H7 (cell line): Measurements from ENCODE around the gene TOR4A. TPM values are rescaled to one million over a fixed set of nuclear protein-coding genes. Genes with fewer than 3 reads are reported as not detected.

Experiments
- DNase-seq: peaks from one replicate; pipeline ENCODE4 v3.0.0; 2012
- H3K27me3 ChIP-seq: 2 replicates; pipeline ENCODE4 v1.6.0; 2011; ENCODE audit warnings: mild to moderate bottlenecking, low read length; ENCODE audit not compliant: control insufficient read depth, insufficient read depth
- H3K36me3 ChIP-seq: replicated peaks from 2 replicates; pipeline ENCODE4 v1.5.1; 2011; ENCODE audit warnings: low read length; ENCODE audit not compliant: control insufficient read depth, insufficient read depth
- H3K4me3 ChIP-seq: 2 replicates; pipeline ENCODE4 v1.5.1; 2011; ENCODE audit warnings: low read depth, mild to moderate bottlenecking, control low read depth, low read length, moderate library complexity; ENCODE audit not compliant: insufficient read depth
- total RNA-seq: library from RNA; depleted of rRNA; stranded (reverse); fragments of >200 nt; shearing (Covaris generic); gene quantifications from 2 replicates; pipeline ENCODE4 v1.2.3, GENCODE V29; 2014

TOR4A gene
- total RNA-seq, 1 experiment from 2014 or later: 21.3 TPM

GRCh38 chr9:137244486-137245449 is 32.8 kb upstream of the TOR4A start:
- Histone ChIP-seq H3K27me3 (no peaks in the 10 kb centered on the region), H3K36me3 (peaks cover 15% of the 10 kb centered on the region), H3K4me3 (0 out of 2 replicates have a peak overlapping the region, but pooled peaks have one; percentile 3)
- peak; percentile 87 for DNase-seq

DNA sequence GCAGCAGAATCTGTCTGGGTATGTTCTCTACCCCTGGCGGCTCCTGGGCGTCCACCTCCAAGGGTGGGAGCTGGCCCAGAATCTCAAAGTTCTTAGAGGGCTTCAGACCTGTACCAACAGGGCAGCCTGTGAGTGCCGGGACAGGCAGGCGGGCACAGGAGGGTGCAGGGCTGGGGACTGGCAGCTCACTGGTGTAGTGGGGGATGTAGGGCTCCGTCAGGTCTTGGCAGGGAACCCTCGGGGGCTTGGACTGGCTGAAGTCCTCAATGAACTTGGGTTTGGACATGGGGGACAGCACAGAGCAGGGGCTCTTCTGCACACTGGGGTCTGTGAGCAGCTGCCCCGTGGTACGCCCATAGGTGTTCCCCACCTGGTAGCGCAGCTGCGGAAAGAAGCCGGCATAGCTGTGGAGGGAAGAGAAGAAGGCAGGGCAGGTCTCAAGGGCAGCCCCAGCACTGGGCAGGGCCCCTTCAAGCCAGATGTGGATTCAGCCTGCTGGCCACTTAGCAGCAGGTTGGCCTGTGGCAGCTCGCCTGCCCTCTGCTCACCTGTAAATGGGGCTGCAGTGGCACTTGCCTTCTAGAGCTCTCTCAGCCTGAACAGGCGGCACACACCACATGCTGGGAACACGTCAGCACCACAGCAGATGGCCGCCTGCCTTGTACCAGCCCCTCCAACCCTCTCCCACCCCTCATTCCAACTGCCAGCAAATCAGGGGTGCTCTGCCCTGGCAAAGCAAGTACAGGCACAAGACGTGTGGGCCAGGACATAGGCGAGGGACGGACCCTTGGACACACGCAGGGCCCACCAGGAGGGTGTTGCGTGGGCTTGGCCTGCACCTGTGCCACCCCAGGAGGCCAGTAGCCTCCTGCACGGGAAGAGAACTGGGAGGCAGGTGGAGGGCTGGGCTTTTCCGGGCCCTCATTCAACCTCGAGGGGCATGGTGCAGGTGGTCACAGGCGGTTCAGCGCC is 31.8 kb upstream of the TOR4A start:
- peak; percentile 62 for DNase-seq
- H3K27me3 ChIP-seq: no peaks in the 10 kb centered on the region
- peaks cover 15% of the 10 kb centered on the region for H3K36me3 ChIP-seq
- H3K4me3 ChIP-seq: no peak overlapping the region

DNA sequence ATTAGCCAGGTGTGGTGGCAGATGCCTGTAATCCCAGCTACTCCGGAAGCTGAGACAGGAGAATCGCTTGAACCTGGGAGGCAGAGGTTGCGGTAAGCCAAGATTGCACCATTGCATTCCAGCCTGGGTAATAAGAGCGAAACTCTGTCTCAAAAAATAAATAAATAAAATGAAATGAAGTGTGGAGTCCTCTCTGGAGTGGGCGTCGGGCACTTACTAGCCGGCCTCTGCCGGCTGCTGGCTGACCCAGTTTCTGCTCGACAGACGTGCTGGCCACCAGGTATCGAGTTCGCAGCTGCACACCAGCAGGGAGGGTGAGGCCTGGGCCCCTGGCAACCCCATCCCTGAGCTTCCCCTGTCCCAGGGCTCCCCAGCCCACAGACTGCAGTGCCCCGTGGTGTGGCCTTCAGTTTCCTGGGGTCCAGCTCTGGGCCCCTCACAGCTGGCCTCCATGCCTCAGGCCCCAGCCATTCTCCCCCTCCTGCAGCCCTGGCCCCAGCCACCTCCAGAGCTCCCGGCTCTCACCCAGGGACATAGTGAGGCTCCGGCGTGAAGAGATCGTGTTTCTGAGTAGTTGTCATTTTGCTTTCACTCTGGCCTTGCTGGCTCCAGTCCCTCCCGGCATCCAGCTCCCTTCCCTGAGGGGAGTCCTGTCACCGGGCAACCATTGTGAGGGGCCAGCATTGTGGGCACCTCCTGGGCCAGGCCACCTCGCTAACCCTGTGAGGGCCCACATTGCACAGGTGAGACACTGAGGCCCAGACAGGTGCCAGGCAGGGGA is 30.2 kb upstream of the TOR4A start:
- no peak overlapping the region for H3K4me3 ChIP-seq
- H3K36me3 ChIP-seq: peaks cover 10% of the 10 kb centered on the region
- no peaks in the 10 kb centered on the region for H3K27me3 ChIP-seq
- no peak for DNase-seq

- Histone ChIP-seq H3K4me3 (no peak overlapping the region), H3K27me3 (no peaks in the 10 kb centered on the region), H3K36me3 (peaks cover 5% of the 10 kb centered on the region)
- no peak for DNase-seq
Observed at GRCh38 chr9:137247916-137248175, 29.7 kb upstream of the TOR4A start.

GRCh38 chr9:137250329-137251193 is 27.0 kb upstream of the TOR4A start:
- no peak overlapping the region for H3K4me3 ChIP-seq
- no peaks in the 10 kb centered on the region for H3K36me3 ChIP-seq
- peaks cover 2% of the 10 kb centered on the region for H3K27me3 ChIP-seq
- peak; percentile 70 for DNase-seq

GRCh38 chr9:137251194-137251461 is 26.4 kb upstream of the TOR4A start, which contains the start of gene STPG3:
Gene STPG3, plus strand, starts transcription at chr9:137251286. Its CDS starts 1 bp downstream, at chr9:137251287.
- peaks cover 2% of the 10 kb centered on the region for H3K27me3 ChIP-seq
- no peak within 1 kb of the TSS for H3K4me3 ChIP-seq
- DNase-seq: no peak
- peaks cover 2% of the 10 kb centered on the region for H3K36me3 ChIP-seq

DNA sequence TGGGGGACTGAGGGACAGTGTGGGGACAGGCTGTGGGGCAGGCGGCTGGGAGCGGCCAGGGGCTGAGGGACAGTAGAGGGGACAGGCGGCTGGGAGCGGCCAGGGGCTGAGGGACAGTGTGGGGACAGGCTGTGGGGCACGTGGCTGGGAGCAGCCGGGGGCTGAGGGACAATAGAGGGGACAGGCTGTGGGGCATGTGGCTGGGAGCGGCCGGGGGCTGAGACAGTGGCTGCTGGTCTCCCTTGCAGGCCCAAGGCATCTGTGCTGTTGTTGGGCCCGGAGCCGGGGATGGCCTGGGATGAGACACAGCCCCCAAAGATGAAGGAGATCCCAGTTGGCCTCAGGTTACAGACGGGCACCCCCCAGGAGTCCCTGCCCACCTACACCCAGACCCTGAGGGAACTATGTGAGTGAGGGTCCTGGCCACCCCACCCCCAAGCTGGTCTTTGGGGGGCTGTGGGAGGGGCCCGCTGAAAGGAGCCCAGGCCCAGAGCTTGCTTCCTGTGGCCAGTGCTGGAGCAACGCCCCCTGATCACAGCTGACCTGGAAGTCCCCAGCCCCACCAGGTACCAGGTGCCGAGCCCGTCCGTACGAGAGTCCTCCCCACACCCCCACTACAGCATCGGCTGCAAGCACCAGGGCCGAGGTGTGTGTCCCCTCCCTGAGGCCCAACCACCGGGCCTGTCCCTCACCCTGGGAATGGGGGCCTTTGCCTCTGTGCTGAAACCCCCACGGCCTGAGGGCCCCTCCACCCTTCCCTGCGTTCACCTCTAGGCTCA is 25.8 kb upstream of the TOR4A start:
- Histone ChIP-seq H3K4me3 (no peak overlapping the region), H3K36me3 (peaks cover 7% of the 10 kb centered on the region), H3K27me3 (peaks cover 2% of the 10 kb centered on the region)
- DNase-seq: peak; percentile 66

DNA sequence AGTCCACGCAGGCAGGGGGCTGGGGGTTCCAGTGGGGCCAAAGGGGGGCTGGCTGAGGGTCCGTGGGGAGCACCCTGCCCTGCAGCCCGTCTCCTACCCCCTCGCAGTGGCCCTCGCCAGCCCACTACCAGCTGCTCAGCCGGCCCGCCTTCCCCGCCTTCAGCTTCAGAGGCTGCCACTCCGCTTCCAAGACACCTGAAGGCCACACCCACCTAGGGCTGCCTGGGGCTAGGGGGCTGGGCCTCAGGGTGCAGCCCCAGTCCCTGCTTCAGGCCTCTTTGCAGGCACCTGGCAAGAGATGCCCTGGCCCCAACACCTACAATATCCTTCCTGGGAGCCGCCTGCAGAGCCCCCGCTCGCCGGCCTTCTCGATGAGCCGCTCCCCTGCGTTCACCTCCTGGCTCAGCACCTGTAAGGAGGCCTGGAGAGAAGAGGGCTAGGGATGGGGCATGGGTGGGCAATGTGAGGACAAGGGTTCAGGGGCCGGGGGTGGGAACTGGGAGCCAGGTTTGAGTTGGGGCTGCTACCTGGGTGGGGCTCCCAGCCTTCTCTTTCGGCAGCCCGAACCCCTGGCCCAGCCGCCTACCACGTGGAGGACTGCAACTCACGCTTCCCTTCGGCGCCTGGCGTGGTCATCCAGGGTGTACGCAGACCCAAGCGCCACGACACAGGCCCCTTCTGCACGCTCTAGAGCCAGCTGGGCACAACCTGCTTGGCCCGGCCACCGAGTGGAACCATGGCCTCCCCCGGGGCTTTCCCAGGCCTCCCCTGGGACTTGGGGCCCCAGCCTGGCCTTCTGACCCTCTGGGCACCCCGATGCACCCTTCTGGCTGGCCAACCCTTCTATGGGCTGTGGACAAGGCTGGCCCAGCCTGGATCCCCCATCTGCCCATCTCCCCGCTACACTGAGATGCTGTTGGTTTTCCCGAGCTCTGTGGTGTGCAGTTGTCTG is 24.7 kb upstream of the TOR4A start:
- DNase-seq: peak; percentile 91

GRCh38 chr9:137253717-137254623 is 23.6 kb upstream of the TOR4A start:
- peaks cover 2% of the 10 kb centered on the region for H3K27me3 ChIP-seq
- H3K4me3 ChIP-seq: peak overlapping the region; percentile 97
- peak; percentile 69 for DNase-seq
- H3K36me3 ChIP-seq: peaks cover 13% of the 10 kb centered on the region

More for the DNA sequence above, 24.7 kb upstream of the TOR4A start:
- Histone ChIP-seq H3K36me3 (peaks cover 11% of the 10 kb centered on the region), H3K27me3 (peaks cover 2% of the 10 kb centered on the region), H3K4me3 (no peak overlapping the region)

DNA sequence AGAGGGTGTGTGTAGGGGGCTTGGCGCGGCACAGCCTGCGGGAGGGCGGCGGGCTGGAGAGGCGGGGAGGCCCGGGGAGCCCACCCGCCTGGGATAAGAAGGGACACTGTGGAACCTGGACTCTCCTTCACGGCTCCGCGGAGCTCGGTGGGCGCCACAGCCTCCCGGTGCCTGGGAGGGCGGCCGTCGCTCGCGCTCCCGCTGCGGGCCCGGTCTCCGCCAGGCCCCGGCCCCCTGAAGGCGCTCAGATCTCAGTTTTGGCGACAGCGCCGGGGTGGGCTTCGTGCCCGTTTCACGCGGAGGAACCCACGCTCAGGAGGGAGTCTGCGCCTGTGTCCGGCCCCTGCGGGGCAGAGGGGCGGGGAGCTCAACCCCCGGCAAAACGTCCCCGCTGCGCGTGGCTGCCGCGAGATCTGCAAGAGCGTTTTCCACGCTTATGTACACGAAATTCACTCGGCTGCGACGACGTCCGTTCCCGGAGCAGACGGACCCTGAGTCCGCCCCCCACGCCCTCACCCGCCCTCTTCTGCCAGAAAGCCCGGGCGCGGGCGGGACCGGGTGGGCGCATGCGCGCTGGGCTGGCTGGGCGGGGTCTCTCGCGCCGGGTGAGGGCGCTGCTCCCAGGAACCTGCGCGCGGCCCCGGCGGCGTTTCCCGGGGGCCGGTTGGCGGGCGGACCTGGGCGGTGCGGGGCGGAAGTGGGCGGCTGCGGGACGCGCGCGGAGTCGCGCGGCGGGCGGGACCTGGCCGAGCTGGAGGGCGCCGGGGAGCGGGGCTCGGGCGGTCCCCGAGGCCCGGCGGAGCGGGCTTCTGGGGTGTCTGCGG is 22.7 kb upstream of the TOR4A start, which contains the start of gene NELFB:
Gene NELFB, plus strand, starts transcription at position 704 of the 824 bp plus-strand sequence.
- Histone ChIP-seq H3K36me3 (peaks cover 17% of the 10 kb centered on the region), H3K27me3 (peaks cover 2% of the 10 kb centered on the region), H3K4me3 (peak within 1 kb of the TSS; percentile 97)
- peak; percentile 100 for DNase-seq
